AG09319 (cell line): ENCODE results near the gene LMO2.

Source experiments
- DNase-seq: peaks from one replicate; pipeline ENCODE4 v3.0.0-alpha.2; 2010; ENCODE audit warnings: low read depth; ENCODE audit errors: extremely low read depth
- TF ChIP-seq, protein P1 (sequence below): IDR thresholded peaks from 2 replicates; pipeline ENCODE4 v1.5.1; 2011; ENCODE audit warnings: low read depth, mild to moderate bottlenecking, inconsistent platforms, low read length, moderate library complexity

LMO2 gene

DNA sequence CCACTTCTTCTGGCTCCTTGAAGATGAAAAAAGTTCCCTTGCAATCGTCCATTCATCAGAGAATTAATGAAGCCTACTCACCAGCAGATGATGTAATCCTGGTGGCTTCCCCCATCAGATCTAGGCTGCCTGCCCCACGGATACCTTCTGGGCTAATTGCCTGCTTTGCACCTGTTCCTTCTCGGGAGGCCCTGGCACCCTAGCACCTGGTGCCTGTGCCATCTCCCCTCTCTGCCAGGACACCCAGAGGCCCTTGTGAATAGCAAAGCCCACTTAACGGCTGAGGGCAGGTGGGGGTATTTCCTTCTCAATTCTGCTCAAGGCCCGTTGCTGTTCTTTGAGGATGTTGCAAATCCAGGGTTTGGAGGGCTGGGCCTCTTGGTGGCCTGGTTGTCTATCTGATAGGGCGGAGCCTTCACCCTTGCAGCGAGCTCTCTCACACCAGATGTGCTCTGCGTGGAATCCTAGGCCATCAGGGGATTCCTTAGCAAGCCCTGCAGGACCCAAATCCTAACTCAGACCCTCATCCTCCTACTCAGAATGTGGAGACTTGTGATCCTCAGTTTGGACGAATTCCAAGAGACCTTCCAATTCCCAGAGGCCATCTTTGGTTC, at the start of gene LMO2:
Gene LMO2 (minus strand): TSS at position 363 of the 614 bp plus-strand sequence. CDS start 22,360 bp downstream, outside the sequence.
- DNase-seq: no peak

DNA sequence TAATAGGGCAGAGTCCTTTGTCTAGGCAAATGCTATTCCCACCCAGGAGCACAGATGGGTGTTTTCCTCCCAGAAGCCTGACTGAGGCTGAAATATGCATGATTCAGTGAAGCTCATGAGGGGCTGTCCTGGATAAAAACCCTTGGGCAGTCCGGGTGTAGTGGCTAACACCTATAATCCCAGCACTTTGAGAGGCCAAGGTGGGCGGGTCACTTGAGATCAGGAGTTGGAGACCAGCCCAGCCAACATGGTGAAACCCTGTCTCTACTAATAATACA, 48.6 kb upstream of the LMO2 start:
- TF ChIP-seq, protein P1, sequence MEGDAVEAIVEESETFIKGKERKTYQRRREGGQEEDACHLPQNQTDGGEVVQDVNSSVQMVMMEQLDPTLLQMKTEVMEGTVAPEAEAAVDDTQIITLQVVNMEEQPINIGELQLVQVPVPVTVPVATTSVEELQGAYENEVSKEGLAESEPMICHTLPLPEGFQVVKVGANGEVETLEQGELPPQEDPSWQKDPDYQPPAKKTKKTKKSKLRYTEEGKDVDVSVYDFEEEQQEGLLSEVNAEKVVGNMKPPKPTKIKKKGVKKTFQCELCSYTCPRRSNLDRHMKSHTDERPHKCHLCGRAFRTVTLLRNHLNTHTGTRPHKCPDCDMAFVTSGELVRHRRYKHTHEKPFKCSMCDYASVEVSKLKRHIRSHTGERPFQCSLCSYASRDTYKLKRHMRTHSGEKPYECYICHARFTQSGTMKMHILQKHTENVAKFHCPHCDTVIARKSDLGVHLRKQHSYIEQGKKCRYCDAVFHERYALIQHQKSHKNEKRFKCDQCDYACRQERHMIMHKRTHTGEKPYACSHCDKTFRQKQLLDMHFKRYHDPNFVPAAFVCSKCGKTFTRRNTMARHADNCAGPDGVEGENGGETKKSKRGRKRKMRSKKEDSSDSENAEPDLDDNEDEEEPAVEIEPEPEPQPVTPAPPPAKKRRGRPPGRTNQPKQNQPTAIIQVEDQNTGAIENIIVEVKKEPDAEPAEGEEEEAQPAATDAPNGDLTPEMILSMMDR: no peak
- DNase-seq: no peak

More for the DNA sequence above, at the start of gene LMO2:
- TF ChIP-seq, protein P1: no peak

DNA sequence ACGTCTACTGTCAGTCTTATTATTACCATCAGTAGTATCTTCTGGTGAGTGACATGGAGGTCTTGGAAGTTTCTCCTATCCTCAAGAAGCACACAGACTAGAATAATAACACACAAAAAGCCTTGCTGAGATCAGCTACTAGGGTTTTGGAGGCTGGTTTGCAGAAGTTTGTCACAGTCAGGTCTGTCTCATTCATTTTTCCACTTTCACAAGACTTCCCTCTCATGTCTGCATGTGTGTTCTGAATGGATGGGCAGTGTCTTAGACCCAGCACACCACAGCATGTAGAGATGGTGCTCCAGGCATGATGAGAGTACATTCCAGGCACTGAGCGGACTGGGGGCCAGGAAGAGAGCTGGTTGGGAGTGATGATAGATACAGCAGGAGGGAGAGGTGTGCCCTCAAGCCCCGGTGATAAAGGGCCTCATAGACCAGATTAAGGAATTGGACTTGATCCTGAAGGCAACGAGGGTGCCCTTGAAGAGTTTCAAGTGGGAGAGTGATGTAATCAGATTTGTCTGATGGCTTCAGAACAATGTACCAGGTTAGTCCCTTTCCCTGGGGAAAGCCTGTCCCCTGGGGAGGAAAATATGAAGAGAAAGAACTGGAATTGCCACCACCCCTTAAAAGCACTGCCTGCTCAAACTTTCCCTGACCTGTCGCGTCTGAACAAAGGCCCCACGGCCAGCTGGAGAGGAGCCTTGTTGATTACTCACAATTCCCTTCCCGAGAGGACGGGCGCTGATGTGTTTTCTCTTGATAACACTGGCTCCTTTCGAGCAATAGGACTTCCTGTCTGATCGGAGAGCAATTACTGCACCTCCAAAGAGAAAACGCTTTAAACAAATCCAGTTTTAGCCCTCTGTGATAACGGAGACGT, 45.1 kb upstream of the LMO2 start:
- no peak for DNase-seq
- TF ChIP-seq, protein P1: no peak

DNA sequence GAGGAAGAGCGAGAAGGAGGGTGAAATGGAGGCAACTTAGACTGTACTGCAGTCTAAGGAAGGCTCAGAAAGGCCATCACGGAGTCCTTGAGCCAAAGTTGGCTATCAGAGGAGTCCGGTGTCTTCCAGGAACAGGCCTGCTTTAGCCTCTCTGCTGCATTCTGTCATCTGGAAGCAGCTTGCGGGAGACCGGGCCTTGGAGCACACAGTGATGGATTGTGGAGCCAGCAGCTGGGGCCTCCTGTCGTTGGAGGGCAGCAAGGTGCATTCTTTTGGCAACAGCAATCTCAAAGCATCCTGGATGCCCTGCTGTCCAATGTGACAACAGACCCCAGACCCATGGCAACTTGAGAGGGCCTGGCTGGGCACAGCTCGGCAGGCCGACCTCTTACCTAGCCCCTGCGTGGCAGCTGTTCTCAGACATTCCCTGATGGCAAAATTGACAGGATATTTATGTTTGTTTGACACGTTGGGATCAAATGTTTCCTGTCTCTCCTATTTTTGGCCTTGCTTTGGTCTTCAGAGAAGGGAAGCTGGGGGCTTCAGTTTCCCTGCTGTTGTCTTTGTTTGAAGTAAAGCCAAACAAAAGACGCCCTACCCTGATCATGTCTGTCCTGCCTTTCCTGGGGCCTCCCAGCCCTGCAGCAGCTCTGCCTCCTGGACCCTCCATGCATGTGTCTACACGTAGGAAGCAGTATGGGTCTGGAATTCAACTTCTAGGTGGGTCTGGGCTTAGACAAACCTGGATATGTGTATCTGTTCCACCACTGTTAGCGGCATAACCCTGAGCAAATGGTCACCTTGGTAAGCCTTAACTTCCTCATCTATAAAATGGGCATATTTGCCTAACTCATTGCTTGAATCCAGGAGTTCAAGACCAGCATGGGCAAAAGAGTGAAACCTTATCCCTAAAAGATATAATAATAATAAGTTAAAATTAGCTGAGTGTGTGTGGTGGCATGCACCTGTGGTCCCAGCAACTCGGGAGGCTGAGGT, 43.9 kb upstream of the LMO2 start:
- TF ChIP-seq, protein P1: no peak
- DNase-seq: no peak

DNA sequence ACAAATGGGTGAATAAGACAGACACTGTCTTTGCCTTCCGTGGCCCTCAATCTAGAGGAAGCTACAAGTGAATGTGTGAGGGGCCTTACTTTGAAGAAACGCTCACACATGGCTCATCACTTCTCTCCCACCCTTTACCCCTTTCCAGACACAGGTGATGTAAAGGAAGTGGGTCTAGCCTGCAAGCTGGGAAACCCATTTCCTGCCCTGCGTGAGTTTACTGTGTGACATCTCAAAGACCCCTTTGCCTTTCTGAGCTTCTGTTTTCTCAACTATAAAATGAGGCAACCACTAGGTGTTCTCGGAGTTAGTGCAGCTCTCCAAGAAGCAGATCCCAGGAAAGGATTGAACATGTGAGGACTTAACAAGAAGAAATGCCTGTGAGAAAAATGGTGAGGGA, 43.1 kb upstream of the LMO2 start:
- no peak for DNase-seq

DNA sequence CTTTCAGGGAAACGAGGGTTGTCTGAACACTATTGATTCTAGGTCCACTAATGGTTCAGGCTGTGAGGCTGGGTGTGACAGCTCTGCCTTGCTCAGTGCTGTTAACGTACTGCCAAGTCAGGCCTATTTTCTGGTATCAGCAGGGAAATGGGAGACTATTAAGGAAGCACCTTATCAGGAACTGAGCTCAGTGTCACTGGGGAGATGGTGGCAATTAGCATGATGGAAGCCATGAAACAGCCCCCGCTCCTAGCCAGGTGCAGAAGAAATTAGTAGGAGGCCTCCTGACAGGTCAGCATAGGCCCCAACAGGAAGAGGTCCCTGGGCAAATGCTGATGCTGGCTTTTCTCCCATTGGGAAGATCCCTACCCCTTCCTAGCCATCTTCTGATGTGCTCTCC, 42.6 kb upstream of the LMO2 start:
- TF ChIP-seq, protein P1: no peak
- DNase-seq: no peak

More for the DNA sequence above, 43.1 kb upstream of the LMO2 start:
- TF ChIP-seq, protein P1: no peak
